Activated CD4-positive, alpha-beta memory T cell treated with anti-CD3 and anti-CD28 coated beads for 36 hours (primary cell): Measurements from ENCODE around the gene SIRT3. TPM values are rescaled to one million over a fixed set of nuclear protein-coding genes. Genes with fewer than 3 reads are reported as not detected.
"Not testable (repeated sequence)": the region's sequence is repeated elsewhere in the genome, so short reads cannot be mapped to it uniquely, and the experiment has no call there.

Experiments
- CTCF ChIA-PET: fragments of 350-600 bp; sonication (Branson Sonifier 250); formaldehyde crosslinking; loops from one replicate; lab custom pipeline; 2021; ENCODE audit warnings: antibody characterized with exemption, inconsistent platforms; lab: Charles Lee
- POLR2A ChIA-PET: fragments of 350-600 bp; sonication (Branson Sonifier 250); formaldehyde crosslinking; loops from one replicate; lab custom pipeline; 2021; ENCODE audit warnings: antibody characterized with exemption; lab: Charles Lee
- DNase-seq: peaks from one replicate; pipeline ENCODE4 v3.0.0-alpha.2; 2020
- H3K27ac Mint-ChIP-seq: one replicate; pipeline ENCODE4 v1.8.0; 2021; ENCODE audit warnings: mixed read lengths
- H3K27me3 Mint-ChIP-seq: one replicate; pipeline ENCODE4 v1.8.0; 2021; ENCODE audit warnings: mixed read lengths
- H3K36me3 Mint-ChIP-seq: one replicate; pipeline ENCODE4 v1.8.0; 2021; ENCODE audit warnings: mixed read lengths
- H3K4me1 Mint-ChIP-seq: one replicate; pipeline ENCODE4 v1.8.0; 2021; ENCODE audit warnings: low read depth, mixed read lengths
- H3K4me3 Mint-ChIP-seq: one replicate; pipeline ENCODE4 v1.8.0; 2021; ENCODE audit warnings: mild to moderate bottlenecking, mixed read lengths
- H3K9me3 Mint-ChIP-seq: one replicate; pipeline ENCODE4 v1.8.0; 2021; ENCODE audit warnings: mixed read lengths
- intact Hi-C: fragments of 100-400 bp; cut with micrococcal nuclease; formaldehyde crosslinking; loops from one replicate; pipeline ENCODE4 v1.15.1; 2023
- total RNA-seq, 2 experiments: library from RNA; stranded (reverse); gene quantifications; one replicate each; pipeline ENCODE4 v1.2.3, GENCODE V29; 2021

SIRT3 gene
- total RNA-seq, 2 experiments from 2014 or later, result 16.1 to 17.6 TPM

DNA sequence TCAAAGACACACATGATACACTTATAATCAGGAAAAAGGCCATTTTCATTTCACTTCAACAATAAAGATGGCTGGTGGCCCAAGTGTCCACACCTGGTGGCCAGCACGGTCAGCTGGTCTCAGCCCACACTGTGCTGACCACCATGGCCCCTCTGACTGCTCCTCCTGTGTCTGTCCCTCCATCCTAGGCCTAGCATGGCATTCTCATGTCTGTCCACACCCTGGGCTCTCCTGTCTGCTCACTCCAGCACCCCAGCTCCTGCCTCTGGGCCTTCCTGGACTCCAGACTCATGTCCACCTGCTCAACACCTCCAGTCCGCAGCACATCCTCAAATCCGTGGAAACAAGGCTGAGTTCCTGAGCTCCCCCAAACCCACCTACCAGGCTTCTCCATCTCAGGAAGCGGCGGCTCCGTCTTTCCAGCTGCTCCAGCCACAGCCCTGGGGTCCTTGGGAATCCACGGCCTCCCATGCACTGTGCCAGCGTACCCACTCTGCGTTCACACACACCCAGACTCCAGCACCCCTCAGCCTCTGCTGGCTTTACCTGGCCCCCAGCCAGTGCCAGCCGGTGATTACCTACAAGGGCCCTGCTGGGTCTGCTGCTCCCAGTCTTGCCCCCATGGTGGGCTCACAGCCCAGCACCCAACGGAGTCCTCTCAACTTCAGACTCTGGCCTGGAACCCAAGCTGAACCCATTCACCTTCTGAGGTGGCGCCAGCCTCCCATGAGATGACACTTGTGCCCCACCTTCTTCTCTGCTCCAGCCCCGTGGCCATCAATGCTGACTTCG is 13.9 kb downstream of the SIRT3 start:
- intact Hi-C loops, result no loop called here
- Mint-ChIP-seq H3K36me3 (no peaks in the 10 kb centered on the region), H3K27me3 (no peaks in the 10 kb centered on the region), H3K9me3 (no peaks in the 10 kb centered on the region), H3K4me3 (no peak overlapping the region), H3K27ac (no peak overlapping the region), H3K4me1 (peaks cover 15% of the 10 kb centered on the region)
- POLR2A ChIA-PET, result interaction anchor here (1.2 kb wide), 1 partner anchor 15 kb away, joined by 4 read pairs; the partner anchor contains the start of genes BET1L and RIC8A
- CTCF ChIA-PET, result no interaction called here
- peak; percentile 6 for DNase-seq

DNA sequence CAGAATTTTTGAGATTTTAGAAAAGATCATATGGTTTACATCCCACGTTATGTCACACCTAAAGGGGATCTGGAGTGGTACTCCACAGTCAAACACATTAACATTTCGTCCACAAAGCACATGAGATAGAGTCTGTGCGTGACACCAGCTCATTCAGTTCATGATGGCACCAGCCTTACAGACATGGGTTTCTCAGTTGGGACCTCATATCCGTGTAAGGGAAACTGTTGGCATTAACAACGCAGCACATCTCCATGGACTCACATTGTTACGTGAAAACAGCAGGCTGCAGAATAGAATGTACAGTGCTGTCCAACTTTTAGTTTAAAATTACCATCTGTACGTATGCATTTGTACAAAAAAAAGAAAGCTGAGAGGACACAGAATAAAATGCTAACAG is 14.6 kb downstream of the SIRT3 start:
- H3K27ac Mint-ChIP-seq, result no peak overlapping the region
- DNase-seq, result no peak
- ChIA-PET CTCF (interaction anchor here (0.6 kb wide), 1 partner anchor 357 kb away, joined by 4 read pairs; no protein-coding TSS in a partner anchor), POLR2A (interaction anchor here (1.2 kb wide), 1 partner anchor 14 kb away, joined by 4 read pairs; the partner anchor contains the start of genes BET1L and RIC8A)
- peaks cover 15% of the 10 kb centered on the region for H3K4me1 Mint-ChIP-seq
- intact Hi-C loops, result no loop called here
- H3K36me3 Mint-ChIP-seq, result no peaks in the 10 kb centered on the region
- H3K27me3 Mint-ChIP-seq, result no peaks in the 10 kb centered on the region
- no peaks in the 10 kb centered on the region for H3K9me3 Mint-ChIP-seq
- H3K4me3 Mint-ChIP-seq, result no peak overlapping the region

DNA sequence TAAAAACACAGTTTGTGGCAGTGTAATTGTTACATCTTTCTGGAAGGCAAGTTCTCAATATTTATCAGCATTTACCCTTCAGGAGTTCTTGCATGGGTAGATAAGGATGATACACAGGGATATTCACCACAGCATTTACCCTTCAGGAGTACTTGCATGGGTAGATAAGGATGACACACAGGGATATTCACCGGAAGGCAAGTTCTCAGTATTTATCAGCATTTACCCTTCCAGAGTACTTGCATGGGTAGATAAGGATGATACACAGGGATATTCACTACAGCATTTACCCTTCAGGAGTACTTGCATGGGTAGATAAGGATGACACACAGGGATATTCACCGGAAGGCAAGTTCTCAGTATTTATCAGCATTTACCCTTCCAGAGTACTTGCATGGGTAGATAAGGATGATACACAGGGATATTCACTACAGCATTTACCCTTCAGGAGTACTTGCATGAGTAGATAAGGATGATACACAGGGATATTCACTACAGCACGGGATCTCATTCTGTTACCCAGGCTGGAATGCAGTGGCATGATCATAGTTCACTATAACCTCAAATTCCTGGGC is 15.4 kb downstream of the SIRT3 start:
- H3K27ac Mint-ChIP-seq, POLR2A ChIA-PET, H3K4me3 Mint-ChIP-seq, H3K27me3 Mint-ChIP-seq, intact Hi-C loops, H3K9me3 Mint-ChIP-seq, H3K36me3 Mint-ChIP-seq: not testable (repeated sequence)
- peak; percentile 2 for DNase-seq
- peaks cover 11% of the 10 kb centered on the region for H3K4me1 Mint-ChIP-seq
- CTCF ChIA-PET, result interaction anchor here (0.6 kb wide), 1 partner anchor 358 kb away, joined by 4 read pairs; no protein-coding TSS in a partner anchor

DNA sequence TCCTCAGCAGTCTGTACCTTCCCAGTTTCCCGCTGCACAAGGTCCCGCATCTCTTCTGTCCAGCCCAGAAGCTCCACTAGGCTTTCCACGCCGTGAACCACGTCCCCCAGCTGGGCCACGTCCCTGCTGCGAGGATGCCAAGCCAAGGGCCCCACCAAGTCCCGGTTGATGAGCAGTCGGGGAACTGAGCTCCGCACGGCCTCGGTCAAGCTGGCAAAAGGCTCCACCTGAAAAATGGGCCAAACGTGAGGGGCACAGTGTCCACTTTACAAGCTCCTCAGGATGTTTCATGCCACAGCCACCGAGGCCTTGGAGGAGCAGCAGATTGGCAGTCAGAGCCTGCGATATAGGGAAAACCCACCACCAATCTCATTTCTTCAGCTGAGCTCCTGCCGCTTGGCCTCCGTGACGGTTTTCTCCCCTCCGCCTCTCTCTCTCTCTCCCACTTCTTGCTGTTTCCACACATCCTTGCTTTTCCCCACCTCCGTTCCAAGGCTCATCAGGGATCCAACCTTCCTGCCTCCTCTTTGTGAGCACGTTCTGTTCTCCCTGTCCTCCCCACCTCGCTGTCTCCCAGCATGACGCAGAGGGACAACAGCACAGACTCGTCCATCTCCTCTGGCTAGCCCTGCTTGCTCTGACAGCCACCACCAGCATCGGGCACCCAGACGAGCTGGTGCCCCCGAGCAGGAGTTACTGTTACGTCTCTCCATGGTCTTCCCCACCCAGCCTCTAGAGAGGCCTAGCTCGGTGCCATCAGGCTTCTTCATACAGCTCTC is 17.1 kb downstream of the SIRT3 start:
- Mint-ChIP-seq H3K27ac (no peak overlapping the region), H3K27me3 (no peaks in the 10 kb centered on the region), H3K4me1 (peaks cover 7% of the 10 kb centered on the region), H3K4me3 (no peak overlapping the region), H3K36me3 (peaks cover 9% of the 10 kb centered on the region), H3K9me3 (no peaks in the 10 kb centered on the region)
- intact Hi-C loops, result no loop called here
- ChIA-PET POLR2A (no interaction called here), CTCF (no interaction called here)
- DNase-seq, result peak; percentile 1

DNA sequence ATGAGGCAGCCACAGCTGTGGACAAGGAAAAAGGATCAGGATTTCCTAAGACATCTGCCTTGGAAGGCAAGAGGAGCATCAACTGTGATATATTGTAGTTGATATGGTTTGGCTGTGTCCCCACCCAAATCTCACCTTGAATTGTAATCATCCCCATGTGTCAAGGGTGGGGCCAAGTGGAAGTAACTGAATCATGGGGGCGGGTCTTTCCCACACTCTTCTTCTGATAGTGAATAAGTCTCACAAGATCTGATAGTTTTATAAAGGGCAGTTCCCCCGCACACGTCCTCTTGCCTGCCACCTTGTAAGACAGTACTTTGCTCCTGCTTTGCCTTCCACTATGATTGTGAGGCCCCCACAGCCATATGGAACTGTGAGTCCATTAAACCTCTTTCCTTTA is 18.4 kb downstream of the SIRT3 start:
- ChIA-PET CTCF (no interaction called here), POLR2A (no interaction called here)
- Mint-ChIP-seq H3K9me3 (no peaks in the 10 kb centered on the region), H3K27me3 (no peaks in the 10 kb centered on the region), H3K4me1 (peaks cover 7% of the 10 kb centered on the region), H3K4me3 (no peak overlapping the region), H3K27ac (peak overlapping the region; percentile 7), H3K36me3 (peaks cover 13% of the 10 kb centered on the region)
- intact Hi-C loops, result no loop called here
- no peak for DNase-seq

DNA sequence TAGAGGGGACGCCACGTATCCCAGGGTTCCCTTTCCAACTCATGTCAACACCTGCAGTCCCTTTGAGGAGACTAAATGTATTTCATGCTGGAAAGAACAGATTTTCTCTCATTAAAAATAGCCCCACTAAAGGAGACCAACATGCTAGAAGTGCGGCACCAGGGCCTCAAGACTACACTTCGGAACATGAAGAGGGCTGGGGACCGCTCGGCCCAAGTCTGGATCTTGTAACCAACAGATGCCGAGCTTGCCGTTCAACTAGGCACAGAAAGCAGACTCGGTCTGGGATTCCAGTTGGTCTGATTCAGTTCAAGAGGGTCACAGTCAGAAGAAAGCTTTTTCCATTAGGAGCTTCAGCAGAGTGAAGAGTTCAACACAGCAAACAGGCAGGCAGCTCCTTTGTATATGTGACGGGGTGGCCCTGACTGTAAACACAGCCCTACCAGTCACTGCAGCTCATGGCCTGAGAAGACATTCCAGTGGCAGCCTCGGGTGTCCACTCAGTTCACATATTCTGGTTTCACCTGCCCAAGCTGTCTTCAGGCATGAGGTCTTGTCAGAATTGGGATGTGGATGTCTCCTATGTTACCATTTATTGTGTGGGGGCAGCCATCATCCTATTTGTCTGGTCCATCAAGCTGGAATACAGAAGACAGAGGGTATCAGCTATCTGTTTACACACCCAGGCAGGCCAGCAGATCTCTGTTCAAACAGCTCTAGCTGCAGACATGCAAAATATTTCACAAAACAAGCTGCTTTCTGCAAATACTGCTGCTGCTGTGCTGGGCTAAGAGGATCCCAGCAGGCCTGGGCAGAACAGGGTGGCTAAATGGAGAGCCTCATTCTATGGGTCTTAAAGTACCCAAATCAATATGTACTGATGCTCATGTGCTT is 19.8 kb downstream of the SIRT3 start:
- Mint-ChIP-seq H3K4me3 (no peak overlapping the region), H3K9me3 (no peaks in the 10 kb centered on the region), H3K4me1 (peaks cover 10% of the 10 kb centered on the region), H3K36me3 (peaks cover 22% of the 10 kb centered on the region), H3K27me3 (no peaks in the 10 kb centered on the region), H3K27ac (no peak overlapping the region)
- DNase-seq, result no peak
- ChIA-PET POLR2A (interaction anchor here (0.7 to 1.4 kb wide), 2 partner anchors 9 to 143 kb away, joined by 3 to 8 read pairs; partner anchors contain the start of genes BET1L and RIC8A), CTCF (interaction anchor here (0.7 to 1.4 kb wide), 3 partner anchors 34 to 303 kb away, joined by 3 to 5 read pairs (median 4); no protein-coding TSS in a partner anchor)
- intact Hi-C loops, result no loop called here

DNA sequence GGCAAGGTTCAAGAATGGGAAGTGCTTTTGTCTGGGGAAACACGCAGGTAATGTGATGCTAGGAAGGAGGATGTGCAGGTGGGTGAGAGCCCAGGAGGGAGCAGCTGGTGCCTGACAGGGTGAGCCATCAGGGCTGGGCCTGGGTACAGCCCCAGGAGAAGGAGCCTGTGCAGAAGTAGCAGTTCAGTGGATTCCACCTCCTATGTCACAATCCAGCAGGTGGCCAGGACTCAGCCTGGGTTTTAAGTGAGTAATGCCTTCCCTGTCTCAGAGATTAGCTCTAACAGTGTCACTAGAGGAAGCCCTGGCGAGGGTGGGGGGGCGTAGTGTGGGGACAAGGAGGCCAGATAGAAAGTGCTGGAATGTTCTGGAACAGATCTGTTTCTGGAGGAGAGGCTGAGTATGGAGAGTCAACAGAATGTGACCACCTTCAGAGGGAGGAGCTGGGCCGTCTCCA is 20.5 kb downstream of the SIRT3 start:
- intact Hi-C loops, result no loop called here
- Mint-ChIP-seq H3K9me3 (no peaks in the 10 kb centered on the region), H3K27me3 (no peaks in the 10 kb centered on the region), H3K4me3 (no peak overlapping the region), H3K27ac (no peak overlapping the region), H3K36me3 (peaks cover 29% of the 10 kb centered on the region), H3K4me1 (peaks cover 15% of the 10 kb centered on the region)
- POLR2A ChIA-PET, result interaction anchor here (0.7 to 1.4 kb wide), 2 partner anchors 8 to 144 kb away, joined by 3 to 8 read pairs; partner anchors contain the start of genes BET1L and RIC8A
- DNase-seq, result no peak
- CTCF ChIA-PET, result interaction anchor here (0.7 to 1.4 kb wide), 3 partner anchors 35 to 303 kb away, joined by 3 to 5 read pairs (median 4); no protein-coding TSS in a partner anchor

DNA sequence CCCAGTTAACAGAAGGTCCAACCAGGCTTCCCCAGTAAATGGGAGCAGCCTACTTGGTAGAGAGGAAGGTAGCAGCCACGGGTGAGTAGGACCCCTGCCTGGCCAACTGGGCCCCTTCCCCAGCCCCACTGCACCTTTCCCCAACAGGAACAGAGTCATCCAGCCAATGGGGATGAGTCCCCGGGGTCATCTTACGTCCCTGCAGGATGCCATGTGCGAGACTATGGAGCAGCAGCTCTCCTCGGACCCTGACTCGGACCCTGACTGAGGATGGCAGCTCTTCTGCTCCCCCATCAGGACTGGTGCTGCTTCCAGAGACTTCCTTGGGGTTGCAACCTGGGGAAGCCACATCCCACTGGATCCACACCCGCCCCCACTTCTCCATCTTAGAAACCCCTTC is 22.1 kb downstream of the SIRT3 start:
- peaks cover 27% of the 10 kb centered on the region for H3K4me1 Mint-ChIP-seq
- CTCF ChIA-PET, result no interaction called here
- no peaks in the 10 kb centered on the region for H3K9me3 Mint-ChIP-seq
- no peak overlapping the region for H3K27ac Mint-ChIP-seq
- H3K4me3 Mint-ChIP-seq, result no peak overlapping the region
- H3K36me3 Mint-ChIP-seq, result peaks cover 38% of the 10 kb centered on the region
- intact Hi-C loops, result no loop called here
- POLR2A ChIA-PET, result no interaction called here
- no peak for DNase-seq
- H3K27me3 Mint-ChIP-seq, result no peaks in the 10 kb centered on the region

DNA sequence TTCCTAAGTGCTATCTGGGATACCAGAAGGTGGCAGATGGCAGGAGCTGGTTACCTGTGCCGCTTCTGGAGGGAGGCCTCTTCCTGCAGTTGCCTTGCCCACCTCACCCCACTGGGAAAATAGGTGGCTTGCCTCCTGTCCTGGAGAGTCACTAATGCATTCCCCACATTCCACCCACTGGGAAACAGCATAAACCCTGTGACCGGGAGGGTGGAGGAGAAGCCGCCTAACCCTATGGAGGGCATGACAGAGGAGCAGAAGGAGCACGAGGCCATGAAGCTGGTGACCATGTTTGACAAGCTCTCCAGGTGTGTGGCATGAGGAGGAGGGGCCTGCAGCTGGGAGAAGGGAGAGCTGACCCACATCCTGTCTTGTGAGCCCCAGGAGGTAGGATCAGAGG is 23.0 kb downstream of the SIRT3 start:
- Mint-ChIP-seq H3K4me1 (peaks cover 27% of the 10 kb centered on the region), H3K9me3 (no peaks in the 10 kb centered on the region), H3K27ac (no peak overlapping the region), H3K36me3 (peaks cover 39% of the 10 kb centered on the region), H3K27me3 (no peaks in the 10 kb centered on the region), H3K4me3 (no peak overlapping the region)
- no peak for DNase-seq
- ChIA-PET POLR2A (no interaction called here), CTCF (interaction anchor here (1.9 kb wide), 1 partner anchor 39 kb away, joined by 5 read pairs; no protein-coding TSS in a partner anchor)
- intact Hi-C loops, result no loop called here

DNA sequence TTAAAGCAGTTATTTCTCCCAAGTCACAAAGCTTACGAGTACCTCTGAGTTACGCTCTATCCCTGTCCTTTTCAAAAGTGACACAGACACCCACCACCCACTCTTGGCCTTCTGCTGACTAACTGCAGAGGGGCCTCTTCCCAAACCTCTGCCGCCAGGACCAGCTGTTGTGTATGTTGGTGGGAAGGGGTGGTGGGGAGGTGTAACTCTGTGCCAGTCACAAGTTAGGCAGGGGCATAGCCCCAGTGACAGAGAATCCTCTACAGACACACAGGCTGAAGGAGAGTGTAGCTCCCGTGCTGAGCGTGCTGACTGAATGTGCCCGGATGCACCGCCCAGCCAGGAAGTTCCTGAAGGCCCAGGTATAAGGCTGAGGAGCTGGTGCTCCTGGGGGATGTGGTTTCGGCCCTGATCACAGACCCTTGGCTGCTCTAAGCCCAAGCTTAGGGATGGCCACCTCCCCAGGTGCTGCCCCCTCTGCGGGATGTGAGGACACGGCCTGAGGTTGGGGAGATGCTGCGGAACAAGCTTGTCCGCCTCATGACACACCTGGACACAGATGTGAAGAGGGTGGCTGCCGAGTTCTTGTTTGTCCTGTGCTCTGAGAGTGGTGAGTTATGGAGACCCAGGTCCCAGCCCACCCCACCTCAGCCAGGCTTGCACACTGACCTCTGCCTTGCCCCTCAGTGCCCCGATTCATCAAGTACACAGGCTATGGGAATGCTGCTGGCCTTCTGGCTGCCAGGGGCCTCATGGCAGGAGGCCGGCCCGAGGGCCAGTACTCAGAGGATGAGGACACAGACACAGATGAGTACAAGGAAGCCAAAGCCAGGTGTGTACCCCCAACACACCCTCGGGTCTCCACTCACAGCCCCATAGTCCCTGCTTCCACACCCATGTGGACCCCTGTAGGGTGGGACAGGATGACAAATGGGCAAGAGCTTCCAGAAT is 23.7 kb downstream of the SIRT3 start:
- peaks cover 46% of the 10 kb centered on the region for H3K36me3 Mint-ChIP-seq
- ChIA-PET POLR2A (interaction anchor here (1.7 kb wide), 1 partner anchor 24 kb away, joined by 5 read pairs; the partner anchor contains the start of gene PSMD13), CTCF (interaction anchor here (0.6 to 1.9 kb wide), 2 partner anchors 39 to 67 kb away, joined by 3 to 5 read pairs; no protein-coding TSS in a partner anchor)

More for the DNA sequence above, 23.7 kb downstream of the SIRT3 start:
- Mint-ChIP-seq H3K27me3 (no peaks in the 10 kb centered on the region), H3K9me3 (no peaks in the 10 kb centered on the region), H3K27ac (no peak overlapping the region), H3K4me1 (peaks cover 21% of the 10 kb centered on the region), H3K4me3 (no peak overlapping the region)
- DNase-seq, result no peak
- intact Hi-C loops, result no loop called here
